H9 (cell line): ENCODE results near the gene PTPRN2. TPM values are rescaled to one million over a fixed set of nuclear protein-coding genes. Genes with fewer than 3 reads are reported as not detected.

Experiments
- DNase-seq: peaks from one replicate; pipeline ENCODE4 v3.0.0-alpha.2; 2017
- H2AFZ ChIP-seq: one replicate; pipeline ENCODE4 v1.6.1; 2013; ENCODE audit warnings: mild to moderate bottlenecking, low read length, control low read depth, moderate library complexity
- H2AK5ac ChIP-seq: 2 replicates; pipeline ENCODE4 v1.6.1; 2013; ENCODE audit warnings: low read length, control low read depth, mixed read lengths; ENCODE audit not compliant: insufficient read length
- H2BK120ac ChIP-seq: one replicate; pipeline ENCODE4 v1.6.1; 2013; ENCODE audit warnings: low read depth, mild to moderate bottlenecking, low read length, control low read depth, inconsistent platforms; ENCODE audit not compliant: poor library complexity, severe bottlenecking
- H2BK12ac ChIP-seq: 2 replicates; pipeline ENCODE4 v1.6.1; 2013; ENCODE audit warnings: low read length, control low read depth, mixed read lengths, low read depth; ENCODE audit not compliant: insufficient read length
- H2BK15ac ChIP-seq: 2 replicates; pipeline ENCODE4 v1.6.1; 2013; ENCODE audit warnings: low read depth, low read length, control low read depth
- H2BK20ac ChIP-seq: one replicate; pipeline ENCODE4 v1.6.1; 2013; ENCODE audit warnings: low read depth, mild to moderate bottlenecking, low read length, control low read depth, inconsistent platforms; ENCODE audit not compliant: poor library complexity, severe bottlenecking
- H2BK5ac ChIP-seq: 2 replicates; pipeline ENCODE4 v1.6.1; 2013; ENCODE audit warnings: low read length, control low read depth, mixed read lengths; ENCODE audit not compliant: insufficient read length
- H3K14ac ChIP-seq: 2 replicates; pipeline ENCODE4 v1.6.1; 2013; ENCODE audit warnings: low read length, control low read depth; ENCODE audit not compliant: insufficient read depth
- H3K18ac ChIP-seq: 2 replicates; pipeline ENCODE4 v1.6.1; 2013; ENCODE audit warnings: low read depth, mild to moderate bottlenecking, mixed read lengths, low read length, control low read depth; ENCODE audit not compliant: insufficient read length
- H3K23ac ChIP-seq: 2 replicates; pipeline ENCODE4 v1.6.1; 2013; ENCODE audit warnings: low read length, control low read depth, mixed read lengths, low read depth; ENCODE audit not compliant: insufficient read length
- H3K23me2 ChIP-seq: 2 replicates; pipeline ENCODE4 v1.6.1; 2013; ENCODE audit warnings: low read depth, mild to moderate bottlenecking, mixed read lengths, low read length, control low read depth; ENCODE audit not compliant: insufficient read length, poor library complexity, severe bottlenecking
- H3K27ac ChIP-seq: 2 replicates; pipeline ENCODE4 v1.5.1; 2013; ENCODE audit warnings: low read length, control low read depth, mixed read lengths, low read depth; ENCODE audit not compliant: insufficient read length
- H3K27me3 ChIP-seq: 2 replicates; pipeline ENCODE4 v1.6.1; 2013; ENCODE audit warnings: low read length, control low read depth, inconsistent platforms; ENCODE audit not compliant: insufficient read depth
- H3K4ac ChIP-seq: 2 replicates; pipeline ENCODE4 v1.6.1; 2013; ENCODE audit warnings: low read depth, mild to moderate bottlenecking, control low read depth, inconsistent platforms, low read length, moderate library complexity
- H3K4me1 ChIP-seq: 2 replicates; pipeline ENCODE4 v1.6.1; 2013; ENCODE audit warnings: low read length, control low read depth, inconsistent platforms; ENCODE audit not compliant: insufficient read depth
- H3K4me2 ChIP-seq: 2 replicates; pipeline ENCODE4 v1.6.1; 2013; ENCODE audit warnings: low read length, control low read depth, mixed read lengths; ENCODE audit not compliant: insufficient read length, insufficient read depth
- H3K56ac ChIP-seq: 2 replicates; pipeline ENCODE4 v1.6.1; 2013; ENCODE audit warnings: low read depth, mild to moderate bottlenecking, mixed read lengths, low read length, control low read depth; ENCODE audit not compliant: insufficient read length
- H3K79me1 ChIP-seq: 2 replicates; pipeline ENCODE4 v1.6.1; 2013; ENCODE audit warnings: low read depth, mild to moderate bottlenecking, moderate library complexity, low read length, control low read depth, inconsistent platforms; ENCODE audit not compliant: insufficient read depth, poor library complexity, severe bottlenecking
- H3K79me2 ChIP-seq: 2 replicates; pipeline ENCODE4 v1.6.1; 2013; ENCODE audit warnings: low read length, control low read depth, inconsistent platforms; ENCODE audit not compliant: insufficient read depth
- H3K9ac ChIP-seq: 2 replicates; pipeline ENCODE4 v1.6.1; 2013; ENCODE audit warnings: low read length, control low read depth, mixed read lengths; ENCODE audit not compliant: insufficient read length; ENCODE audit errors: extremely low read depth
- H3K9me3 ChIP-seq: one replicate; pipeline ENCODE4 v1.6.1; 2013; ENCODE audit warnings: low read depth, low read length, inconsistent platforms; ENCODE audit not compliant: control insufficient read depth
- H3T11ph ChIP-seq: one replicate; pipeline ENCODE4 v1.6.1; 2013; ENCODE audit warnings: mild to moderate bottlenecking, low read length, control low read depth, inconsistent platforms
- H4K20me1 ChIP-seq: one replicate; pipeline ENCODE4 v1.6.1; 2013; ENCODE audit not compliant: control insufficient read depth, insufficient read length, insufficient read depth
- H4K5ac ChIP-seq: 2 replicates; pipeline ENCODE4 v1.6.1; 2013; ENCODE audit warnings: low read depth, mild to moderate bottlenecking, mixed read lengths, low read length, control low read depth; ENCODE audit not compliant: insufficient read length
- H4K8ac ChIP-seq: replicated peaks from 2 replicates; pipeline ENCODE4 v1.6.1; 2013; ENCODE audit warnings: low read length, control low read depth, mixed read lengths, low read depth; ENCODE audit not compliant: insufficient read length
- H4K91ac ChIP-seq: 2 replicates; pipeline ENCODE4 v1.6.1; 2013; ENCODE audit warnings: low read depth, mild to moderate bottlenecking, moderate library complexity, mixed read lengths, low read length, control low read depth; ENCODE audit not compliant: insufficient read length
- H3K27ac Mint-ChIP-seq, 3 experiments: 2 replicates in 2 of 3; 3 replicates in 1 of 3; pipeline ENCODE4 v1.8.0; 2020 to 2021; ENCODE audit warnings: mixed read lengths in 3 of 3, mild to moderate bottlenecking in 1 of 3, moderate library complexity in 1 of 3
- H3K27me3 Mint-ChIP-seq: 2 replicates; pipeline ENCODE4 v1.8.0; 2021; ENCODE audit warnings: low read depth, mild to moderate bottlenecking, moderate library complexity, mixed read lengths
- H3K36me3 Mint-ChIP-seq, 3 experiments: 2 replicates in 2 of 3; 3 replicates in 1 of 3; pipeline ENCODE4 v1.8.0; 2020 to 2021; ENCODE audit warnings: low read depth in 3 of 3, mixed read lengths in 3 of 3; ENCODE audit not compliant: insufficient read depth in 1 of 3
- H3K4me1 Mint-ChIP-seq, 2 experiments: 2 replicates each; pipeline ENCODE4 v1.8.0; 2020; ENCODE audit warnings: mixed read lengths in 2 of 2
- H3K4me3 Mint-ChIP-seq, 2 experiments: 2 replicates in 1 of 2; 3 replicates in 1 of 2; pipeline ENCODE4 v1.8.0; 2020 to 2021; ENCODE audit warnings: mild to moderate bottlenecking in 2 of 2, mixed read lengths in 2 of 2, moderate library complexity in 1 of 2
- H3K9me3 Mint-ChIP-seq, 2 experiments: 2 replicates in 1 of 2; 3 replicates in 1 of 2; pipeline ENCODE4 v1.8.0; 2020; ENCODE audit warnings: mild to moderate bottlenecking in 2 of 2, mixed read lengths in 2 of 2, moderate library complexity in 1 of 2
- CTCF ChIP-seq: fragments of 200-600 bp; sonication (generic); conservative IDR thresholded peaks from 3 replicates; pipeline ENCODE4 v1.8.0; 2021; ENCODE audit warnings: antibody characterized with exemption, mild to moderate bottlenecking
- WGBS: extraction: QIAGEN DNeasy Blood & Tissue Kit; methylation state at CpG from one replicate; pipeline ENCODE4 v1.1.7; 2013; ENCODE audit warnings: missing lambda C conversion rate, low lambda C conversion rate, mixed read lengths; ENCODE audit not compliant: insufficient read length; ENCODE audit errors: extremely low coverage; 5-methylcytosine and 5-hydroxymethylcytosine counted together
- total RNA-seq: library from RNA; stranded (reverse); gene quantifications from 2 replicates; pipeline ENCODE4 v1.2.1, GENCODE V29; 2021

PTPRN2 gene
- total RNA-seq, 1 experiment from 2014 or later, result 5.2 TPM

DNA sequence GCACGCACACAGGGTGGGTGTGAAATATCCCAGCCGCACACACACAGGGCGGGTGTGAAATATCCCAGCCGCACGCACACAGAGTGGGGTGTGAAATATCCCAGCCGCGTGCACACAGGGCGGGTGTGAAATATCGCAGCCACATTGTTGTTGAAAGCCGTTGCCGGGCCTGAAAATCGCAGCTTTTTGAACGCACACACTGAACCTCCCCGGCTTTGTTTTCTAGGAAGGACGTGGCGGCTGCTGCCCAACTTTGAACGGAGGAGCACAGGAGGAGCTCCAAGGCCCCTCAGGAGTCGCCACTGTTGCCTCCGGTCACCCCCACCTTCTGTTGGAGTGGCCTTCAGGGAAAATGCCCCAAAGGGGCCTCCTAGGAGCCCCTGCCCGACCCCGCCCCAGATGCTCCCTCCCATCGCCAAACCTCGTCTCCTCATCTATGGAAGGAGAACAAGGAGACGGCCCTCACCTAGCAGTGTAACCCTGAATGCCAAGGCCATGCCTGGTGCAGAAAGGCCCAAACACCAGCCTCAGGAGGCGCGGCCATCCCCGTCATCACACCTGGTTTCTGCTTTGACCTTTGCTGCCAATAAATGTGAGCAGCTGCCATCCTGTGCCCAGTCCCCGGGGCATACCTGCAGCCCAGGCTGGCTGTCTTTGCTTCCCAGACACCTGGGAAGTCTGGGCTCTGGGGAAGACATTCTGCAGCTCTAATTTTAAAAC, 318.6 kb downstream of the PTPRN2 start:
- Histone ChIP-seq H3K27ac (no peak overlapping the region), H2BK12ac (no peak overlapping the region), H4K20me1 (no peaks in the 10 kb centered on the region), H3K56ac (no peak overlapping the region), H3K79me2 (no peaks in the 10 kb centered on the region), H3K27me3 (no peaks in the 10 kb centered on the region), H4K8ac (no peak overlapping the region), H2BK5ac (no peak overlapping the region), H3K18ac (no peak overlapping the region), H3K79me1 (no peaks in the 10 kb centered on the region), H3T11ph (no peak overlapping the region), H3K4me1 (no peaks in the 10 kb centered on the region), H3K9me3 (no peaks in the 10 kb centered on the region), H3K23ac (no peak overlapping the region), H3K14ac (no peak overlapping the region), H2BK120ac (no peak overlapping the region), H2AK5ac (no peak overlapping the region), H4K5ac (no peak overlapping the region), H3K4me2 (no peak overlapping the region), H3K4ac (no peak overlapping the region), H2AFZ (no peak overlapping the region), H4K91ac (no peak overlapping the region), H3K23me2 (no peaks in the 10 kb centered on the region), H2BK20ac (no peak overlapping the region), H3K9ac (no peak overlapping the region), H2BK15ac (no peak overlapping the region)
- TF ChIP-seq CTCF, result no peak
- no peak overlapping the region for H3K4me3 Mint-ChIP-seq
- H3K4me1 Mint-ChIP-seq, result no peaks in the 10 kb centered on the region
- H3K27me3 Mint-ChIP-seq, result peaks cover 3% of the 10 kb centered on the region; the same call in 1 of the 2 replicates
- WGBS, result no CpG with 5 or more reads among the region's 28 CpGs
- peaks cover 5 to 12% (median 11%) of the 10 kb centered on the region in 3 experiments; a peak in 5 of 7 replicates for H3K36me3 Mint-ChIP-seq
- H3K9me3 Mint-ChIP-seq, result peaks cover 15 to 16% of the 10 kb centered on the region in 2 experiments
- no peak overlapping the region; a peak in 1 of 7 replicates for H3K27ac Mint-ChIP-seq
- no peak for DNase-seq
